PC-9 (cell line): ENCODE measurements around the gene SMG6. TPM values are rescaled to one million over a fixed set of nuclear protein-coding genes. Genes with fewer than 3 reads are reported as not detected.

Source experiments
- BruUV-seq: library from RNA; stranded (reverse); fragments of 400-500 nt; replicated peaks from 2 replicates; lab custom pipeline; 2021; lab: Mats Ljungman, UMichigan
- CTCF ChIA-PET: fragments of 300-600 bp; sonication (Branson Sonifier 250); formaldehyde crosslinking; loops from one replicate; lab custom pipeline; 2022; ENCODE audit warnings: antibody characterized with exemption; lab: Charles Lee
- POLR2A ChIA-PET: fragments of 300-600 bp; sonication (Branson Sonifier 250); formaldehyde crosslinking; loops from one replicate; lab custom pipeline; 2022; ENCODE audit warnings: antibody characterized with exemption; ENCODE audit not compliant: unreplicated experiment; lab: Charles Lee
- DNase-seq, 2 experiments: peaks; one replicate each; pipeline versions ENCODE4 v3.0.0 to v3.0.0-alpha.2; 2015 to 2022; ENCODE audit warnings: mixed read lengths in 1 of 2
- H2AFZ ChIP-seq: fragments of 200-600 bp; sonication (generic); 2 replicates; pipeline ENCODE4 v1.8.1; 2017; ENCODE audit warnings: antibody characterized with exemption
- H3F3A ChIP-seq: fragments of 200-600 bp; sonication (generic); 2 replicates; pipeline ENCODE4 v1.8.1; 2017; ENCODE audit warnings: antibody characterized with exemption, mild to moderate bottlenecking, low read depth; ENCODE audit not compliant: insufficient read depth
- H3K27ac ChIP-seq: fragments of 200-600 bp; sonication (generic); 2 replicates; pipeline ENCODE4 v1.6.1; 2016; ENCODE audit warnings: mixed run types
- H3K27me3 ChIP-seq: fragments of 200-600 bp; sonication (generic); 2 replicates; pipeline ENCODE4 v1.6.1; 2016; ENCODE audit warnings: low read depth, mixed run types; ENCODE audit not compliant: insufficient read depth
- H3K36me3 ChIP-seq: fragments of 200-600 bp; sonication (generic); 2 replicates; pipeline ENCODE4 v1.6.1; 2016; ENCODE audit warnings: low read depth, mixed run types
- H3K4me1 ChIP-seq: fragments of 200-600 bp; sonication (generic); replicated peaks from 2 replicates; pipeline ENCODE4 v1.6.1; 2016; ENCODE audit warnings: mixed run types; ENCODE audit not compliant: insufficient read depth
- H3K4me2 ChIP-seq: fragments of 200-600 bp; sonication (generic); 2 replicates; pipeline ENCODE4 v1.6.1; 2017; ENCODE audit warnings: mixed run types
- H3K4me3 ChIP-seq: fragments of 200-600 bp; sonication (generic); 2 replicates; pipeline ENCODE4 v1.6.1; 2016; ENCODE audit warnings: mixed run types
- H3K79me2 ChIP-seq: fragments of 200-600 bp; sonication (generic); 2 replicates; pipeline ENCODE4 v1.6.1; 2017; ENCODE audit warnings: low read depth, mixed run types
- H3K9me2 ChIP-seq: fragments of 200-600 bp; sonication (generic); 2 replicates; pipeline ENCODE4 v1.8.1; 2017; ENCODE audit warnings: mild to moderate bottlenecking; ENCODE audit not compliant: insufficient read depth
- H3K9me3 ChIP-seq: fragments of 200-600 bp; sonication (generic); 2 replicates; pipeline ENCODE4 v1.8.1; 2016; ENCODE audit warnings: low read depth; ENCODE audit not compliant: insufficient read depth
- H4K20me1 ChIP-seq: fragments of 200-600 bp; sonication (generic); 2 replicates; pipeline ENCODE4 v1.8.1; 2017; ENCODE audit not compliant: insufficient read depth
- CTCF ChIP-seq: fragments of 200-600 bp; sonication (generic); conservative IDR thresholded peaks from 2 replicates; pipeline ENCODE4 v1.6.1; 2017; ENCODE audit warnings: mixed run types, antibody characterized with exemption, mild to moderate bottlenecking, moderate library complexity
- EZH2 ChIP-seq: fragments of 200-600 bp; sonication (generic); IDR thresholded peaks from 2 replicates; pipeline ENCODE4 v1.8.0; 2017; ENCODE audit warnings: antibody characterized with exemption, low read depth
- intact Hi-C: fragments of 100-400 bp; cut with micrococcal nuclease; formaldehyde crosslinking; loops from one replicate; pipeline ENCODE4 v1.10.0; 2022; ENCODE audit not compliant: unreplicated experiment
- total RNA-seq: library from RNA; stranded (reverse); gene quantifications from 2 replicates; pipeline ENCODE4 v1.2.3, GENCODE V29; 2021

Gene SMG6
- total RNA-seq, 1 experiment from 2014 or later = 43.1 TPM

GRCh38 chr17:2158396-2158780 lies 145.2 kb downstream of the SMG6 start:
- intact Hi-C loops = no loop called here
- no peak overlapping the region for H3K4me3 ChIP-seq
- no peak overlapping the region for H3K4me2 ChIP-seq
- H3K4me1 ChIP-seq = no peaks in the 10 kb centered on the region
- ChIA-PET CTCF (no interaction called here), POLR2A (no interaction called here)
- H3K27ac ChIP-seq = no peak overlapping the region
- no peak for DNase-seq
- H3K27me3 ChIP-seq = no peaks in the 10 kb centered on the region
- no peaks in the 10 kb centered on the region for H3K9me2 ChIP-seq
- no TSS peak for BruUV-seq
- no peaks in the 10 kb centered on the region for H3F3A ChIP-seq
- H4K20me1 ChIP-seq = 0 out of 2 replicates have a peak, but pooled peaks cover 3% of the 10 kb centered on the region
- TF ChIP-seq EZH2 = no peak
- no peak for TF ChIP-seq CTCF
- no peaks in the 10 kb centered on the region for H3K9me3 ChIP-seq
- H2AFZ ChIP-seq = no peak overlapping the region
- H3K79me2 ChIP-seq = no peaks in the 10 kb centered on the region
- no peaks in the 10 kb centered on the region for H3K36me3 ChIP-seq

GRCh38 chr17:2157675-2158395 lies 145.8 kb downstream of the SMG6 start:
- Histone ChIP-seq H3F3A (no peaks in the 10 kb centered on the region), H3K27me3 (no peaks in the 10 kb centered on the region), H3K9me3 (no peaks in the 10 kb centered on the region), H3K27ac (no peak overlapping the region), H3K36me3 (0 out of 2 replicates have a peak, but pooled peaks cover 2% of the 10 kb centered on the region), H3K79me2 (no peaks in the 10 kb centered on the region), H3K4me3 (no peak overlapping the region), H2AFZ (no peak overlapping the region), H4K20me1 (0 out of 2 replicates have a peak, but pooled peaks cover 3% of the 10 kb centered on the region), H3K4me2 (no peak overlapping the region), H3K9me2 (no peaks in the 10 kb centered on the region), H3K4me1 (no peaks in the 10 kb centered on the region)
- no peak for DNase-seq
- ChIA-PET POLR2A (no interaction called here), CTCF (no interaction called here)
- intact Hi-C loops = no loop called here
- BruUV-seq = no TSS peak
- no peak for TF ChIP-seq EZH2
- TF ChIP-seq CTCF = no peak

GRCh38 chr17:2157081-2157480 lies 146.5 kb downstream of the SMG6 start:
- H3K79me2 ChIP-seq = no peaks in the 10 kb centered on the region
- no peak overlapping the region for H2AFZ ChIP-seq
- no peak for TF ChIP-seq EZH2
- no peak for TF ChIP-seq CTCF
- no peaks in the 10 kb centered on the region for H3F3A ChIP-seq
- no peaks in the 10 kb centered on the region for H3K9me3 ChIP-seq
- H3K27me3 ChIP-seq = no peaks in the 10 kb centered on the region
- 0 out of 2 replicates have a peak, but pooled peaks cover 3% of the 10 kb centered on the region for H4K20me1 ChIP-seq
- ChIA-PET CTCF (no interaction called here), POLR2A (no interaction called here)
- intact Hi-C loops = no loop called here
- no peaks in the 10 kb centered on the region for H3K4me1 ChIP-seq
- BruUV-seq = no TSS peak
- 0 out of 2 replicates have a peak, but pooled peaks cover 3% of the 10 kb centered on the region for H3K36me3 ChIP-seq
- H3K27ac ChIP-seq = no peak overlapping the region
- no peak overlapping the region for H3K4me3 ChIP-seq
- no peak for DNase-seq
- no peaks in the 10 kb centered on the region for H3K9me2 ChIP-seq
- no peak overlapping the region for H3K4me2 ChIP-seq
